Measurements from ENCODE around the gene APOD.
"Not testable (repeated sequence)": the region's sequence is repeated elsewhere in the genome, so short reads cannot be mapped to it uniquely, and the experiment has no call there.

The APOD gene

GRCh38 chr3:195619591-195620369 lies 36.0 kb upstream of the APOD start:
- H3K27ac ChIP-seq, result not testable (repeated sequence)

DNA sequence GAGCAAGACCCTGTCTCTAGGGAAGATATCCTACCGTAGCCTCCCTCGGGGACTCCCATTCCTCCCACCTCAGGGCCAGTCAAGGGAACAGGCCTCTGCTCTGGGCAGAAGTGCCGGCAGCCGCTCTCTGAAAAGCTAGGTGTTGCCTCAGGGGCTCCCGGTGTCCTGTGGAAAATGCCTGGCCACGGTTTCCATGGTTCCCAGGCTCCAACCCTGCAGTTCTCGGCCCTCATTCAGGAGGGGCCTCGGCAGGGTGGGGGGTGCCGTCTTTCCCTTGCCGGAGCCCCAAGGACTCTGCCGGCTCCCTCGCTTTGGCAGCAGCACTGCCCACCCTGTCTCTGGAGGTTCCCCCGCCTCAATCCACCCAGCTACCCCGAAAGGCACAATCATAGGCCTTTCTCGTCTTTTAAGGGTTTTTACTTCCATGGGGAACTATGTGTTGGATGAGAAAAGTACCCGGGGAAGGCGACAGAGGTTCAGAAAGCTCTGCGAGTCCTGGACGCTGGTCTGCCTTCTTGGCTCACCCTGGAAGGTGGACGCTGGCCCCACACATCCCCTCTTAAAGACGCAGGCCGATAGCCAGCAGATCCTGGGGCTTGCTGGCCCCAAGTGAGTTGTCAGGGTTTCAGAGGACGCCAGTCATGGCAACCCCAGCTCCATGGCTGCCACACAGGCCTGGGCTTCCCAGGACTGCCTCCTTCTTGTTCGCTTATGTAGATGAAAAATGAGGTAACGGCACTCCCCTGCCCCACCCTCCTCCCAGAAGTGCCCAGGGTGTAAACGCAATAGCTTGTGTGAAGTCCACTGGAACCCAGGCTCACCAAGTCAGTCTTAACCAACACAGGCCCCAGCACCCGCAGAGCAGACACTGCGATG lies 34.3 kb upstream of the APOD start:
- not testable (repeated sequence) for H3K27ac ChIP-seq

- H3K27ac ChIP-seq, result not testable (repeated sequence)
Measured at GRCh38 chr3:195617134-195617533, 33.4 kb upstream of the APOD start.

DNA sequence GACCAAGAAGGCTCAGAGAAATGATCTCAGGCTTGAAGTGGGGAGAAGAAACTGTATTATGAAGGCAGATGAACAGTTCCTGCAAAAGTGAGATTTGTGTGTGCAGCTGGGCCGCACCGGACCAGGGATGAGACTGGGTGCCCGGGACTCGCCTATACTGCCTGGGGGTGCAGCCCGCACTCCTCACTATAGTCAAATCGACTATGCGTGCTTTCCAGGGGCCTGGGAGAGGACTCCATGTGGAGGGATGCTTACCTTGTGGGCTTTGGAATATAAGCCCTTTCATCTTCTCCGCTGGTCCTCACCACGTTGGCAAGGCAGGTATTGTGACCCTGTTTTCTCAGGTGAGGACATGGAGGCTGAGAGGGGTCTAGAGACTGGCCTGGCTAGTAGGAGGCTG lies 32.9 kb upstream of the APOD start:
- no peak for TF ChIP-seq CTCF (conservative IDR thresholded peaks at IDR 0.05)
- H3K27ac ChIP-seq, result no peak overlapping the region

- not testable (repeated sequence) for H3K27ac ChIP-seq
Measured at GRCh38 chr3:195615952-195616537, 32.3 kb upstream of the APOD start.

DNA sequence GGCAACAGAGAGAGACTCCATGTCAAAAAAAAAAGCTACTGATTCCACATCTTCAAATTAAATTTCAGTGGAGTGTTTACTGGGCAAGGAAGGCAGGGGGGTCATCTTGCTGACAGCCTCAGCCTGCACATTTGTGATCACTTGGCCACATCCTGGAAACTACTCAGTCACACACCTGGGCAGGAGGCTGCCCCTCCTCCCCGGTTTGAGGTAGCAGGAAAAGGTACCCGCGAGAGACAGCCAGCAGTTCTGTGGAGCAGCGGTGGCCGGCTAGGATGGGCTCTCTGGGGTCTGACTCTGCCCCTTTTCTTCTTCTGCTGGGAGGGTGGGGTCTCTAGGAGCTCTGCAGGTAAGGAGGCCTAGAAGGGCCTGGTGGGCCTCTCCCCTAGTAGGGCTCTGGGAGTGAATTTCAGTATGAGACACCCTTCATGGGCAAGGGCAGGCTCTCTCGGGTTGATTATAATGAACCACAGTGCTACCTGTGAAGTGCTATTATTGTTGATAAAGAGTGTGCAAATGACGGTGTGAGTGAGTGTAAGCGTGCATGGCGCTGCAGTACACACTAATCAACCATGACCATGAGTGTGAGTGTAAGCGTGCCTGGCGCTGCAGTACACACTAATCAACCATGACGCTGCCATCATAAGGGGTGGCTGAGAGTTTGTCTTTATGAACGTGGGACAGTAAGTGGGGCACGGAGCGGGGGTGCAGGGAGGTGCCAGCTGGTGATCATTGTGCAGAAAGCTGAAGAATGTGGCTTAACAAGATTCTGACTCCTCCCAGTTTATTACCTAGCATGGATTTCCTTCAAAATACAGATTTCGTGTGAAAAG lies 31.1 kb upstream of the APOD start:
- not testable (repeated sequence) for H3K27ac ChIP-seq

GRCh38 chr3:195613468-195614069 lies 29.8 kb upstream of the APOD start:
- no peak overlapping the region for H3K27ac ChIP-seq
- TF ChIP-seq ZFX (IDR thresholded peaks at IDR 0.05) (no peak), CTCF (conservative IDR thresholded peaks at IDR 0.05) (no peak)

GRCh38 chr3:195612075-195612800 lies 28.5 kb upstream of the APOD start:
- no peak overlapping the region for H3K27ac ChIP-seq
- TF ChIP-seq CTCF (conservative IDR thresholded peaks at IDR 0.05) (no peak), ZFX (IDR thresholded peaks at IDR 0.05) (no peak)

GRCh38 chr3:195609229-195609628 lies 25.5 kb upstream of the APOD start:
- H3K27ac ChIP-seq, result no peak overlapping the region
- TF ChIP-seq ZFX (IDR thresholded peaks at IDR 0.05), result no peak
- no peak for TF ChIP-seq CTCF (conservative IDR thresholded peaks at IDR 0.05)

GRCh38 chr3:195601785-195602184 lies 18.0 kb upstream of the APOD start:
- not testable (repeated sequence) for H3K27ac ChIP-seq

Measured in C4-2B (cell line).